Panc1 (cell line): ENCODE results near the gene PTPRF.

Experiments
- CTCF ChIP-seq: fragments of 450-650 bp; IDR thresholded peaks from 2 replicates; pipeline ENCODE4 v1.5.1; 2017; ENCODE audit warnings: mild to moderate bottlenecking
- POLR2AphosphoS5 ChIP-seq: IDR thresholded peaks from 2 replicates; pipeline ENCODE4 v1.6.1; 2012; ENCODE audit warnings: mild to moderate bottlenecking, low read depth, low read length, moderate library complexity
- REST ChIP-seq, 2 experiments: IDR thresholded peaks; 2 replicates each; pipeline ENCODE4 v1.6.1; 2011 to 2012; ENCODE audit warnings: low read depth in 2 of 2, control low read depth in 1 of 2, low read length in 1 of 2, mild to moderate bottlenecking in 1 of 2, moderate library complexity in 1 of 2; ENCODE audit not compliant: insufficient read depth in 1 of 2
- SIN3A ChIP-seq: IDR thresholded peaks from 2 replicates; pipeline ENCODE4 v1.6.1; 2012; ENCODE audit warnings: low read depth, mild to moderate bottlenecking, low read length, moderate library complexity, borderline replicate concordance; ENCODE audit not compliant: insufficient read depth
- TCF7L2 ChIP-seq: IDR thresholded peaks from 2 replicates; pipeline ENCODE4 v1.6.1; 2011; ENCODE audit warnings: mild to moderate bottlenecking, low read depth, low read length, inconsistent platforms

- no peak; the same call in 1 of the 2 replicates for TF ChIP-seq CTCF
- no peak for TF ChIP-seq POLR2AphosphoS5
- TF ChIP-seq REST (IDR thresholded peaks at IDR 0.05; ENCODE audit: insufficient read depth in 1 of 2, low read depth in 2 of 2, low read length in 1 of 2): no peak
- no peak for TF ChIP-seq TCF7L2
- TF ChIP-seq SIN3A: no peak
These were observed 122.7 kb downstream of the PTPRF start for GRCh38 chr1:43653339-43653738.
